Activated CD8-positive, alpha-beta memory T cell treated with anti-CD3 and anti-CD28 coated beads for 1 hour (primary cell): ENCODE results near the gene PAQR4.

ENCODE experiments used
- DNase-seq, 2 donors: peaks; one replicate each; pipeline ENCODE4 v3.0.0-alpha.2; 2020; ENCODE audit warnings: low read depth in 1 of 2; ENCODE audit errors: extremely low read depth in 1 of 2

The PAQR4 gene

GRCh38 chr16:3020604-3021448 lies 51.7 kb downstream of the PAQR4 start:
- DNase-seq, result peak; percentile 54 to 57

GRCh38 chr16:3021449-3022207 lies 52.5 kb downstream of the PAQR4 start:
- DNase-seq, result peak; percentile 63

GRCh38 chr16:3022208-3022683 lies 53.1 kb downstream of the PAQR4 start:
- DNase-seq, result peak; percentile 59 to 78

GRCh38 chr16:3022684-3023414 lies 53.7 kb downstream of the PAQR4 start:
- DNase-seq, result no peak
